ENCODE results near the gene HOXB6.

The HOXB6 gene

DNA sequence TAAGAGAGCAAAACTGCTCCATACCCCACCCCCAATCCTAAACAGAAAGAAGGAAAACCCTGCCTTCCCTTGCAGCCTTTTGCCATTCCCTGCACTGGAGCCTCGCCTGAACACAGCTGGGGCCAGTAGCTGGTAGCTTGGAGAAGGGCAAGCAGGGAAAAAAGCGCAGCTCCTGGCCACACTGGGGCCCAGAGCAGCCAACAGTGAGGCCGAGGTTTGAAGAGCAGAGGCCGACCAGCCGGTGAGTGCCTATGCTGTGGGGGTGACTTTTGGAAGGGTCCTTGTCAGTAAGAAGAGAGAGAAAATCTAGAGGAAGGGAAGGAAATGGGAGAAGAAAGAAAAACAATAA is 24.6 kb upstream of the HOXB6 start:
- Histone ChIP-seq H3K9ac (ENCODE audit: low read depth, low read length) (no peak overlapping the region), H3K36me3 (ENCODE audit: insufficient read depth, low read length) (no peaks in the 10 kb centered on the region), H3K4me1 (ENCODE audit: insufficient read depth, low read length) (peaks cover 10% of the 10 kb centered on the region; the same call in 1 of the 2 replicates), H3K9me3 (ENCODE audit: control insufficient read depth, insufficient read depth, low read length) (no peaks in the 10 kb centered on the region)

DNA sequence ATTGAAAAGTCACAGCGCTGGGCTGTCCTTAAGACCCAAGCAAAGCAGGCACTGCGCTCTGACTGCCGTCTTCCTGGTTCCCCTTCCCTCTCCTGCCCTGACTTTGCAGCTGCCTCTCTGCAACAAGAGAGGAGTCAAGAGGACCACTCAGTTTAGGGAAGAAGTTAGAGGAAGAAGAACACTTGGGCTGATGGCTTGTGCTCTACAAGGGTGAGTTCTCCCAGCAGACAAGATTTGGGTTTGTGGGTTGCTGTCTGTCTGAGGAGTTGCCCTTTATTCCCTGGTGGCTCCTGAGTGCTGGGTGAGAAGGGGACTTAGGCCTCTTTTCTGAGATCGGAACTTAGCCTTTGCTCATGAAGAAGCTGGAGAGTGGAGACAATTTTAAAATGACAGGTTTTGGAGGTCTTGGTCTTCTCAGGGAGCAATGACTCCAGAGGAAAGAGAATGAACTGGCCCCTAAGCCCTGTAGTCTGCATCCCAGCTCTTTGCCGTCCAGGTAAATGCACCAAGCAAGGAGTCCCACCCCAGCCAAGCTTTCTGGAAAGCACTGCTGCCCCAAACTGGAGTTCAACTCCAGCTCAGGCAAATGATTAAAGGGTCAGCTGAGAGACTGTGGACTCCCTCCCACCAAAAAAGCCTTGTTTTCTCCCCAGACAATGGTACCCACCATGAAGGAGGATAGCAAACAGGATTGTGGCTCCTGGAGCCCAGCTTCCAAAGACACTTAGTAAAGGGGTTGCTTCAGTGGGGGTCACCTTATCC is 24.0 kb upstream of the HOXB6 start:
- H3K36me3 ChIP-seq (ENCODE audit: insufficient read depth, low read length), result no peaks in the 10 kb centered on the region
- peaks cover 10% of the 10 kb centered on the region; the same call in 1 of the 2 replicates for H3K4me1 ChIP-seq (ENCODE audit: insufficient read depth, low read length)
- no peak overlapping the region for H3K9ac ChIP-seq (ENCODE audit: low read depth, low read length)
- no peaks in the 10 kb centered on the region for H3K9me3 ChIP-seq (ENCODE audit: control insufficient read depth, insufficient read depth, low read length)

DNA sequence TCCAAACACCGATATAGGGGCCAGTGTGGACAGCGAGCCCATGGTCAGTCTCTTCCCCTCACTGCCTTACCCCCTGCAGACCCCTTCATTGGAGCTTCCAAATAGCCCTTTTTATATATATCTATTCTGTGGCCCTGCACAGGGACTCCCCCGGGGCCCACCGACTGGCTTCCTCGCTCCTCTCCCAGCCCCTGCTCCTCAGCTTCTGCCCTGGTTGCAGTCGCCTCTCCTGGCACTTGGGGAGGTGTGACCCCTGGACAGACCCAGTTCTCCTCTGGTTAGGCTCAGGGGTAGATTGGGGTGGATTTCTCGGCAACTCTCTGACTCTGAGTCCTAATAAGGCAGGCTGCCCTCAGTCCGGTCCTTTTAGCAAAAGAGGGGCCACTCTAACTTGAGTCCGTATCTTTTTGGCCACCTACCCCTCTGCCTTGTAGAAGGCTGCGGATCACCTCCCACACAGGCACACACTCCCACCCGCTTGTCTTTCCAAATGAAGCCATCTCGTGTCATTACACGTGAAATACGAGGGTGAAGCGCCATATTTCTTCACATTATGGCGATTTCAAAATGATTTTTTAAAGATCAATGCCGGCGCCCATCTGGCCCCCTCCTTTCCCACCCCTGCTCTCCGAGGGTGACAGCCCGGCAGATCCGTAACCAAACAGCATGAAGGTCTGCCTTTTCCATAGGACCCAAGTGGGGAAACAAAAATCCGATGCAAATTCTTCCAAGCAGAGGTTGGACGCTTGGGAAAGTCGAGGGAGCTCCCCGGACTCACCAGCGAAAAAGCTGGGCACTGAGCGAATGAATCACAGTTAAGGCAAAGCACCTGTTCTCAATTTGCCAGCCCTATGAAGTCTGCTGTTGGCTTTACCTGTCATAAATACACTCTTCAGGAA is 23.1 kb upstream of the HOXB6 start:
- H3K36me3 ChIP-seq (ENCODE audit: insufficient read depth, low read length), result no peaks in the 10 kb centered on the region
- no peaks in the 10 kb centered on the region for H3K9me3 ChIP-seq (ENCODE audit: control insufficient read depth, insufficient read depth, low read length)
- H3K4me1 ChIP-seq (ENCODE audit: insufficient read depth, low read length), result peaks cover 10% of the 10 kb centered on the region; the same call in 1 of the 2 replicates
- no peak overlapping the region for H3K9ac ChIP-seq (ENCODE audit: low read depth, low read length)

DNA sequence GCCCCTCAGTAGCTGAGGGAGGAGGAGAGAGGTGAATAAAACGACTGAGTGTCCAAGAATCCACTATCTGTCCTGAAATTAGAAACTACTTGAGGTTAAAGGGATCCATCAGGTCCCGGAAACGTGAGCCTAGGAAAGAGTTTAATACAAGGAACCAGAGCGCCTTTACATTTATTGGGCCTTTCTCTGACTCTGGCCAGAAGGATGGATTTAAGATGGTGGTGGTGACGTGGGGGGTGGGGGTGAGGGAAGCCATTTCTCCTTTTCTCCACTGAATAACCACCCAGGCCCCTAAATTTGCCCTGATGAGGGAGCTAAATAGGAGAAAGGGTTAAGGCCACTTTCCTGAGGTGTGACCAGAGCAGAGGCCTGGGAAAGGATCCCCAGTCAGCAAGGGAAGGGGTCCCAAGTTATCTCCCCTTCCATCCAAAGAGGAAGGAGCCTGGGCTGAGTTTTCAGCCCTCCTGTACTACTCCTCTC is 22.4 kb upstream of the HOXB6 start:
- H3K4me1 ChIP-seq (ENCODE audit: insufficient read depth, low read length), result peaks cover 5% of the 10 kb centered on the region; the same call in 1 of the 2 replicates
- H3K36me3 ChIP-seq (ENCODE audit: insufficient read depth, low read length), result no peaks in the 10 kb centered on the region
- no peak overlapping the region for H3K9ac ChIP-seq (ENCODE audit: low read depth, low read length)
- H3K9me3 ChIP-seq (ENCODE audit: control insufficient read depth, insufficient read depth, low read length), result no peaks in the 10 kb centered on the region

DNA sequence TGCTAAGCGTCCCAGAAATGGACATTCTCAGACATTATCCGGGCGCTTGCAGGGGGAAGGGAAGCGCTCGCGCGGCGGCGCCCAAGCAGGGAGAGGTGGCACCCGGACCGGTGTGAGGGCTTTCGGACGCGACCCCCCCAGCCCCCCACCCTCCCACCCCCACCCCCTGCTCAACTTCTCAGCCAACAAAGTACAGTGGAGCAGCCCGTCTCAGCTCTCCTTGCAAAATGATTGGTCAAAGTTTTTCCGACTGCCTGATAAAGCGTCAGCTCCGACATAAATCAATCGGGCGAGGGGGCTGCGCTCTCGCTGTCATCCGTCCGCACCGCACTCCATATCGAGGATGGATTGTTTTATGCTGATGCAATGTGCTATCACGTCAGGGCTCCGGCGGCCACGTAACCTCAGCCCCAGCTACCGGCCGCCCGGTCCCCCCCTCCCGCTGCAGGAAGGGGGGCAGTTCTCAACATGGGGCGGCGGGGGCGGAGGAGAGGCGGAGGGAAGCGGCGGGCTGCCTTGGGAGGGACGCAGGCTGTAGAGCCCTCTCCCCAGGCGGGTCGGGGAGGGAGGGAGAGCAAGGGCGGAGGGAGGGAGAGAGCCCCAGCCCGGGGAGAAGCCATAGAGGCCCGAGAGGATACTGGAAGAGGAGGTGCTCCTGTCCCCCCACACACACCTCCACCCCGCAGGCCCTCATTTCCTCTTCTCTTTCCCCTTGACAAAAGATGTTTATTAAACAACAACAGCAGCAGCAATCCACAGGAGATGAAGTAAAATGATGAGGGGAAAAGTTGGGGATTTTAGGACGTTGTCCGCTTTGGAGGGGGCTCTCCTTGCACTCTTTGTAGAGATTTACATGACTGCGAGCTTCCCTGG is 21.7 kb upstream of the HOXB6 start, which contains the start of gene HOXB9:
Gene HOXB9, minus strand, starts transcription at position 114 of the 873 bp plus-strand sequence. Its CDS starts 89 bp downstream, at position 25.
- H3K36me3 ChIP-seq (ENCODE audit: insufficient read depth, low read length), result no peaks in the 10 kb centered on the region
- peak within 1 kb of the TSS; percentile 44; the same call in 1 of the 2 replicates for H3K9ac ChIP-seq (ENCODE audit: low read depth, low read length)
- H3K4me1 ChIP-seq (ENCODE audit: insufficient read depth, low read length), result peaks cover 4% of the 10 kb centered on the region; the same call in 1 of the 2 replicates
- no peaks in the 10 kb centered on the region for H3K9me3 ChIP-seq (ENCODE audit: control insufficient read depth, insufficient read depth, low read length)

DNA sequence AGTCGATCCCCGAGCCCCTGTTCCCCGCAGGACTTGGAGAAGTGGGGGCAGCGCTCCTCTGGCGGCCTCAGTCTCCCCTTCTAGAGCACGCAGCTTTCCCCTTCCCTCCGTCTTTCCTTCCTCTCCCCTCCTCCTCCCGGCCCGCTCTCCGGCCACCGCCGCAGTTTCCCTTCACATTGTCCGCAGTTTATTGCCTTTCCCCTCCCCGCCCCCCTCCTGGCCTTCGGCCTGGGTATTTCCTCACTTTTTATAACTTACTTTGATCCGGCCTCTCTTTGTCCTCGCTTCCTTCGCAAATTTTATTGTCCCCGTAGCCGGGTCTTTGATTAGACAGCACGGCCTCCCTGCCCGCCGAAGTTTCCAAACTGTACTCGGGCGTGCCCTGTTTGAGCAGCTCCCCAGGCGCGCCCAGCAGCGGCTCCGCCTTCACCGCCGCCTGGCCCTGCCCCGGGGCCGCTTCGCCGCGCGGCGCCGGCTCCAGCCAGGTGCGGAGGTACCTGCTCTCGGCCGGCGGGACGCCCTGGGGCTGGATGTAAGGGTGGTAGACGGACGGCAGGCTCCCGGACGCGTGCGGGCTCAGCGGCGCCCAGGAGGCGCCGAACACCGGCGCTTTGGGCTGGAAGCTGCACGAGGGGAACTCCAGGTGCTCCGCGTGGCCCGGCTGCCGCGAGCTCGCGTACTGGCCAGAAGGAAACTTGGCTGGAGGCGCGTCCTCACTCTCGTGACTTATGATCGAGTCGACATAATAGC is 20.9 kb upstream of the HOXB6 start:
- H3K9me3 ChIP-seq (ENCODE audit: control insufficient read depth, insufficient read depth, low read length), result no peaks in the 10 kb centered on the region
- peak overlapping the region; percentile 44; the same call in 1 of the 2 replicates for H3K9ac ChIP-seq (ENCODE audit: low read depth, low read length)
- H3K4me1 ChIP-seq (ENCODE audit: insufficient read depth, low read length), result peaks cover 6% of the 10 kb centered on the region
- H3K36me3 ChIP-seq (ENCODE audit: insufficient read depth, low read length), result no peaks in the 10 kb centered on the region

DNA sequence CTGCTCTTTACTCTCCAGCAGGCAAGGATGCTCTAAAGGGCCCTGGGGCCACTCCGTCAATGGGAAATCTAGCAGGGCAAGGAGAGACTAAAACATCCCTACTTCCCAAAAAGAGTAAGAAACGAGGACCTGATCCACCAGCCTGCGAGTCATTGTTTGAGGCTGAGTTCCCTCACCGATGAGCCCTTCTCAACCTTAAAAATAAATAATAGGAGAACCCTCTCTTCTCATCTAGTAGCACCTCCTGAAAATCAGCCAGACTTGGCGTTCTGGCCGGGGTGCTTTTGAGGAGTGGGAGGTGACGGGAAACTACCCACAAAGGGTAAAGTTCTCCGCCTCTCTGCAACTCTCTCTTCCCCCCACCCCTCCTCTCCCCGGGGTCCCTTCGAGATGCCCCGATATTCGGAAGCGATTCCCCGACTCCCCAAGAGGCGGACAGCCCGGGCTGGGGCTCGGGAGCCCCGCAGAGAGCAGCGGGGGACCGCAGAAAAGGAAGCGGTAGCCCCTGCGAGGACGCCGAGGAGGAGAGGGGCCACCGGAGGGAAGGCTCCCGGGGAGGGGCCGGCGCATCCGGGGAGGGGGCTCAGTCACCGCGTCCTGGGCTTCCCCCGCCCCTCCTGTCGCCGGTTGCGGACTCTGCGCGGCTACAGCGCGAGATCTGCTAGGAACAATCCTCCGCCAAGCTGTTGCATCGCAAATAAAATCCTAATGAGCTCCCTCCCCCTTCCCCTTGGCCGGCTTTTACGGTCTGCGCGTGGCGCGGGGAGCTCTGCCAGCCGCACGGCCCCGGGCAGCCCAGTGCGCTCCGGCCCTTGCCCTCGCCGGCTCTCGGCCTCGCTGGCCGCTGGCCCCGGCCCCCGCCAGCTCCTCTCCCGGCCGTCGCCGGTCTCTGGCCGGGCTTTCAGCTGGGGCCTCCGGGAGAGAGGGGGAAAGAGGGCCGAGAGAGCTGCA is 20.0 kb upstream of the HOXB6 start:
- peak overlapping the region; percentile 44; the same call in 1 of the 2 replicates for H3K9ac ChIP-seq (ENCODE audit: low read depth, low read length)
- no peaks in the 10 kb centered on the region for H3K36me3 ChIP-seq (ENCODE audit: insufficient read depth, low read length)
- peaks cover 8% of the 10 kb centered on the region for H3K4me1 ChIP-seq (ENCODE audit: insufficient read depth, low read length)
- H3K9me3 ChIP-seq (ENCODE audit: control insufficient read depth, insufficient read depth, low read length), result no peaks in the 10 kb centered on the region

DNA sequence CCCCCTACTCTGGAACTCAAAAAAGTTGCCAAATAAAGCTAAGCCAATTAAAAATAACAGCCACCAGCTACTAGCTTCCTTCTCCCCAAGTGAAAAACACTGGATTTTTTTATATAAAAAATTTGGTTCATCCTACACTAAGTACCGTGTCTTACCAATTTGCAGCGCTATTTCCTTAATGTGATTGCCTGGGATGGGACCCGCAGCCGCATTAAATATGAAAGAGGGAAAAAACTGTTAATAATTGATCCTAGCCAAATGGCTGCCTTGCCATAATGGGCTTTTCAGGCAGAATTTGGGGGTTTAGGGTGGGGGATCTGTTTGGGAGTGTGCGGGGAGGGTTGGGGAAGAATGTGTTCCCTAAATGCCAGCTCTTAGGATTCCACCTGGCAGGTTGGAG is 19.3 kb upstream of the HOXB6 start:
- Histone ChIP-seq H3K9ac (ENCODE audit: low read depth, low read length) (no peak overlapping the region), H3K36me3 (ENCODE audit: insufficient read depth, low read length) (no peaks in the 10 kb centered on the region), H3K4me1 (ENCODE audit: insufficient read depth, low read length) (peaks cover 8% of the 10 kb centered on the region), H3K9me3 (ENCODE audit: control insufficient read depth, insufficient read depth, low read length) (no peaks in the 10 kb centered on the region)

DNA sequence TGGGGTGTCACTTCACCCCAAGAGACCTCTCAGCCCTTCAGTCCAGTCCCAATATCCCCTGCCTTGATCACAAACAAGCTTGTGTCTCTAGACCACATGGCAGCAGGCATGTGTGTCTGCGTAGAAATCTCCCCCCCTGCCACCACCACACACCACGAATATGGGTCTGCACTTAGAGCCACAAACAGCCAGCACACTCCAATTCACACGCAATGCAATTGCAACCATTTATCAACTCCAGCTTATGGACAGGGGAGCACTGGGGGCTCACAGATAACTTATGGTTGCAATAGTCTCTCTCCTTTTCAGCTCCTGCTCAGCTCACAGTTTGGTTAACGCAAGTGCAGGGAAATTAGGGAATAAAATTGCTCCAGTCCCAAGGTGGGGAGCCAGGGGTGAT is 18.8 kb upstream of the HOXB6 start:
- H3K4me1 ChIP-seq (ENCODE audit: insufficient read depth, low read length), result peaks cover 8% of the 10 kb centered on the region
- H3K9me3 ChIP-seq (ENCODE audit: control insufficient read depth, insufficient read depth, low read length), result no peaks in the 10 kb centered on the region
- no peak overlapping the region for H3K9ac ChIP-seq (ENCODE audit: low read depth, low read length)
- no peaks in the 10 kb centered on the region for H3K36me3 ChIP-seq (ENCODE audit: insufficient read depth, low read length)

DNA sequence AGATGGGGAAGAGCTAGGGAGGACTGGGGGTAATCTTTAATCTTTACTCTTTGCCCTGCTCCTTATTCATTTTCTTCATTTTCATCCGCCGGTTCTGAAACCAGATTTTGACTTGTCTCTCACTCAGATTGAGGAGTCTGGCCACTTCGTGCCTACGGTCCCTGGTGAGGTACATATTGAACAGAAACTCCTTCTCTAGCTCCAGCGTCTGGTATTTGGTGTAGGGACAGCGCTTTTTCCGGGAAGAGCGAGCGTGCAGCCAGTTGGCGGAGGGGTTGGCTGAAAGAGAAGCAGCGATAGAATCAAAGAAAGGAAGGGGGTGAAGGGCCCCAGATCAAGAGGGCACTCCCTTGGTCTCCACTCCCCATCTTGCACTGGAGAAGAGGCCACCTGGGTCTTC is 18.1 kb upstream of the HOXB6 start:
- Histone ChIP-seq H3K9ac (ENCODE audit: low read depth, low read length) (no peak overlapping the region), H3K4me1 (ENCODE audit: insufficient read depth, low read length) (peaks cover 12% of the 10 kb centered on the region), H3K36me3 (ENCODE audit: insufficient read depth, low read length) (no peaks in the 10 kb centered on the region), H3K9me3 (ENCODE audit: control insufficient read depth, insufficient read depth, low read length) (no peaks in the 10 kb centered on the region)

DNA sequence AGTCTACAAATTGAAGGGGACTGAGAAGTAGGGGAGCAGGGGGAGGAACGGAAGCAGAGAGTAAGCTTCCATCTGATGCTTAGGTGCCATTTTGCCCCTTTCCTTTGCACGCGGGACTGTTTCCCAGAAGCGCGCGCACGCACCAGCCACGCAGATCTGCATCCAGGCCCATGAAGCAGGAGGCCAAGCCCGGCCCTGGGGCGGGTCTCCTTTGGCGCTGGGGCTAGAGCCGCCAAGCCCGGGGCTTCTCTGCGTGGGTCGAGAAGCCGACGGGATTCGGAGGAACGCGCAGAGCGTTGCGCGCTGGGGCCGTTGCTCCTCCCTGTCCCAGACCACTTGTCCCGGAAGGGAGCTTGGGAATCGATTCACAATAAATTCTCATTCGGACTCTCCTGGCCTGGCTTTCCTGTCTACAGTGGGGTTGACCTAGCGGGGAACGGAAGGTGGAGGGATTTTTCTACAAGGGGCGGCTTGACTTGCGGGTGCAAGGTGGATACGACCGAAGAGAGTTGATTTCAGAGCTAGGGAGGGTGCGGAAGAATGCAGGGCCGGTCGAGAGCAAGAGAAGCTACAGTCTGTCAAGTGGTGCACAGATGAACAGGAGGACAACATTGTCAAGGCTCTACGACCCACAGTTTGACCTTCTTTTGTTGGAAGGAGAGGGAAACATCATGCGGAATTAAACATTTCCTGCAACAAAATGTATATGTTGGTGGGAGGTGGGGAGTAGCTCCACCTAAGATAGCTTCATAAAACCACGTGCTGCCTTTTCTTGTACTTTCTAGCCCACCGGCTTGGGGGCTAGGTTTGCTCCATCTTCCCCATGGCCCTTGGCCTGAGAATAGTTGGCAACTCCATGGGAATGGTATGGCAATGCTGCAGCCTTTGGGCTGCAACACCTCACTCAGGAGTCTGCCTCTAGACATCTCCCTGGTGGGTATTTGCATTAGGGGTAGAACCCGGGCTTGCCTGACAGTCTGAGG is 16.9 kb upstream of the HOXB6 start:
- no peaks in the 10 kb centered on the region for H3K36me3 ChIP-seq (ENCODE audit: insufficient read depth, low read length)
- H3K9ac ChIP-seq (ENCODE audit: low read depth, low read length), result no peak overlapping the region
- no peaks in the 10 kb centered on the region for H3K9me3 ChIP-seq (ENCODE audit: control insufficient read depth, insufficient read depth, low read length)
- H3K4me1 ChIP-seq (ENCODE audit: insufficient read depth, low read length), result peaks cover 8% of the 10 kb centered on the region
